Measurements from ENCODE around the gene ASPG.

- TF ChIP-seq CTCF (IDR thresholded peaks at IDR 0.05; ENCODE audit: insufficient read depth, low read length), result no peak
- TF ChIP-seq POLR2AphosphoS5 (IDR thresholded peaks at IDR 0.05; ENCODE audit: low read depth), result no peak
- TF ChIP-seq, protein P1, sequence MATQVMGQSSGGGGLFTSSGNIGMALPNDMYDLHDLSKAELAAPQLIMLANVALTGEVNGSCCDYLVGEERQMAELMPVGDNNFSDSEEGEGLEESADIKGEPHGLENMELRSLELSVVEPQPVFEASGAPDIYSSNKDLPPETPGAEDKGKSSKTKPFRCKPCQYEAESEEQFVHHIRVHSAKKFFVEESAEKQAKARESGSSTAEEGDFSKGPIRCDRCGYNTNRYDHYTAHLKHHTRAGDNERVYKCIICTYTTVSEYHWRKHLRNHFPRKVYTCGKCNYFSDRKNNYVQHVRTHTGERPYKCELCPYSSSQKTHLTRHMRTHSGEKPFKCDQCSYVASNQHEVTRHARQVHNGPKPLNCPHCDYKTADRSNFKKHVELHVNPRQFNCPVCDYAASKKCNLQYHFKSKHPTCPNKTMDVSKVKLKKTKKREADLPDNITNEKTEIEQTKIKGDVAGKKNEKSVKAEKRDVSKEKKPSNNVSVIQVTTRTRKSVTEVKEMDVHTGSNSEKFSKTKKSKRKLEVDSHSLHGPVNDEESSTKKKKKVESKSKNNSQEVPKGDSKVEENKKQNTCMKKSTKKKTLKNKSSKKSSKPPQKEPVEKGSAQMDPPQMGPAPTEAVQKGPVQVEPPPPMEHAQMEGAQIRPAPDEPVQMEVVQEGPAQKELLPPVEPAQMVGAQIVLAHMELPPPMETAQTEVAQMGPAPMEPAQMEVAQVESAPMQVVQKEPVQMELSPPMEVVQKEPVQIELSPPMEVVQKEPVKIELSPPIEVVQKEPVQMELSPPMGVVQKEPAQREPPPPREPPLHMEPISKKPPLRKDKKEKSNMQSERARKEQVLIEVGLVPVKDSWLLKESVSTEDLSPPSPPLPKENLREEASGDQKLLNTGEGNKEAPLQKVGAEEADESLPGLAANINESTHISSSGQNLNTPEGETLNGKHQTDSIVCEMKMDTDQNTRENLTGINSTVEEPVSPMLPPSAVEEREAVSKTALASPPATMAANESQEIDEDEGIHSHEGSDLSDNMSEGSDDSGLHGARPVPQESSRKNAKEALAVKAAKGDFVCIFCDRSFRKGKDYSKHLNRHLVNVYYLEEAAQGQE (IDR thresholded peaks at IDR 0.05; ENCODE audit: insufficient replicate concordance, low read depth), result no peak
- TF ChIP-seq GABPA (IDR thresholded peaks at IDR 0.05; ENCODE audit: low read depth), result no peak
Observed at GRCh38 chr14:104113631-104114420, 28.3 kb downstream of the ASPG start.
